ENCODE data around the gene AP1S1.
"Not testable (repeated sequence)": the region's sequence is repeated elsewhere in the genome, so short reads cannot be mapped to it uniquely, and the experiment has no call there.

Gene AP1S1

GRCh38 chr7:101125989-101126650 is 28.2 kb upstream of the AP1S1 start:
- DNase-seq = no peak

DNA sequence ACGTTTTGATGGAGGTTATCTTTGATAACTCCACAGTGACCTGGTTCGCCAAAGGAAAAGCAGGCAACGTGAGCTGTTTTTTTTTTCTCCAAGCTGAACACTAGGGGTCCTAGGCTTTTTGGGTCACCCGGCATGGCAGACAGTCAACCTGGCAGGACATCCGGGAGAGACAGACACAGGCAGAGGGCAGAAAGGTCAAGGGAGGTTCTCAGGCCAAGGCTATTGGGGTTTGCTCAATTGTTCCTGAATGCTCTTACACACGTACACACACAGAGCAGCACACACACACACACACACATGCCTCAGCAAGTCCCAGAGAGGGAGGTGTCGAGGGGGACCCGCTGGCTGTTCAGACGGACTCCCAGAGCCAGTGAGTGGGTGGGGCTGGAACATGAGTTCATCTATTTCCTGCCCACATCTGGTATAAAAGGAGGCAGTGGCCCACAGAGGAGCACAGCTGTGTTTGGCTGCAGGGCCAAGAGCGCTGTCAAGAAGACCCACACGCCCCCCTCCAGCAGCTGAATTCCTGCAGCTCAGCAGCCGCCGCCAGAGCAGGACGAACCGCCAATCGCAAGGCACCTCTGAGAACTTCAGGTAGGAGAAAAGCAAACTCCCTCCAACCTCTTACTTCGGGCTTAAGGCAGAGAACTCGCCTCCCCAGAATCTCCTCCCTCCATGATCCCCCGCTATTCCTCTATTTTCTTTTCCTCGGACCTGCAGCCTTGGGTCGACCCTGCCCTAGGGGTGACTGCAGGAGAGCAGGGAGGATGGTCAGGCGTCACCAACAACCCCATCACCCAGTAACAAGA is 27.4 kb upstream of the AP1S1 start, which contains the start of gene SERPINE1:
SERPINE1 (plus strand) TSS at position 454 of the 809 bp plus-strand sequence. CDS start 1,290 bp downstream, outside the sequence.
- no peak for DNase-seq

GRCh38 chr7:101127460-101128039 is 26.7 kb upstream of the AP1S1 start:
- DNase-seq = no peak

- no peak for DNase-seq
Measured at GRCh38 chr7:101128040-101128834, 26.0 kb upstream of the AP1S1 start.

DNA sequence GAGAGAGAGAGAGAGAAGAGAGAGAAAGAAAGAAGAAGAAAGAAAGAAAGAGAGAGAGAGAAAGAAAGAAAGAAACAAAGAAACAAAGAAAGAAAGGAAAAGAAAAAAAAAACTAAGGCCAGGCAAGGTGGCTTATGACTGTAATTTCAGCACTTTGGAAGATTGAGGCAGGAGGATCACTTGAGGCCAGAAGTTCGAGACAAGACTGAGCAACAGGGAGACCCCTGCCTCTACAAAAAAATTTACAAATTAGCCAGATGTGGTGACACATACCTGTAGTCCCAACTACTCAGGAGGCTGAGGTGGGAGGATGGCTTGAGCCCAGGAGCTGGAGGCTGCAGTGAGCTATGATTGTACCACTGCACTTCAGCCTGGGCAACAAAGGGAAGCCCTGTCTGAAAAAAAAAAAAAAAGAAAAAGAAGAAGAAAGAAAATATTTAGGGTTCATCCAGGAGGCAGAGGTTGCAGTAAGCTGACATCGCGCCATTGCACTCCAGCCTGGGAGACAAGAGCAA is 24.6 kb upstream of the AP1S1 start:
- no peak for DNase-seq

- DNase-seq = not testable (repeated sequence)
Measured at GRCh38 chr7:101132626-101133600, 21.4 kb upstream of the AP1S1 start.

DNA sequence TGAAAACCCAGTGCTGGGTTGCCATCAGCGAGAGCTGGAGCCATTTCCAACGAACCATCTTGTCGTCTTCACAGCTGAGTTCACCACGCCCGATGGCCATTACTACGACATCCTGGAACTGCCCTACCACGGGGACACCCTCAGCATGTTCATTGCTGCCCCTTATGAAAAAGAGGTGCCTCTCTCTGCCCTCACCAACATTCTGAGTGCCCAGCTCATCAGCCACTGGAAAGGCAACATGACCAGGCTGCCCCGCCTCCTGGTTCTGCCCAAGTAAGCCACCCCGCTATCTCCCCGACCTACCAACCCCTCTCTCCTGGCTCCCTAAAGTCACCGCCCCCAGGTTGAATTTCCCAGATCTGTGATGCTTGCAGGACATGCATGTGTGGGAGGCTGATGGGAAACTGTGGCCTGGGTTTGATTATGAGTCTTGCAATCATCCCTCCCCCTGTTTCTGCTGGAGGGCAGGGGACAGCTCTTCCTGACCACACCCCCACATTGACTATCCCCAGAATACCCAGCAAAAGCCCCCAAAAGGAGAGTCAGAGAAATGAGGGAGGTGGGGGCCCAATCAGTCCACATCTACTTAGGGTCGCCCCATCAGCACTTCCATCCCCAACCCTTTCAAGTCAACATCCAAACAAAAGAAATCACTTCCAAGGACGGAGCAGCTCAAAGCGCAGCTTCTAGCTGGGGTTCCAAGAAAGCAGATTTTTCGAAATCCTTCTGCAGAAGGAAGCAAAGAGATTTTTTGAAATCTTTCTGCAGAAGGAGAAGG is 20.5 kb upstream of the AP1S1 start:
- no peak for DNase-seq

GRCh38 chr7:101134399-101134980 is 19.8 kb upstream of the AP1S1 start:
- DNase-seq = no peak

- DNase-seq = no peak
Measured at GRCh38 chr7:101137651-101138212, 16.5 kb upstream of the AP1S1 start.

GRCh38 chr7:101138213-101138870 is 15.9 kb upstream of the AP1S1 start:
- peak; percentile 87 for DNase-seq

GRCh38 chr7:101140339-101140699 is 14.0 kb upstream of the AP1S1 start:
- no peak for DNase-seq

DNA sequence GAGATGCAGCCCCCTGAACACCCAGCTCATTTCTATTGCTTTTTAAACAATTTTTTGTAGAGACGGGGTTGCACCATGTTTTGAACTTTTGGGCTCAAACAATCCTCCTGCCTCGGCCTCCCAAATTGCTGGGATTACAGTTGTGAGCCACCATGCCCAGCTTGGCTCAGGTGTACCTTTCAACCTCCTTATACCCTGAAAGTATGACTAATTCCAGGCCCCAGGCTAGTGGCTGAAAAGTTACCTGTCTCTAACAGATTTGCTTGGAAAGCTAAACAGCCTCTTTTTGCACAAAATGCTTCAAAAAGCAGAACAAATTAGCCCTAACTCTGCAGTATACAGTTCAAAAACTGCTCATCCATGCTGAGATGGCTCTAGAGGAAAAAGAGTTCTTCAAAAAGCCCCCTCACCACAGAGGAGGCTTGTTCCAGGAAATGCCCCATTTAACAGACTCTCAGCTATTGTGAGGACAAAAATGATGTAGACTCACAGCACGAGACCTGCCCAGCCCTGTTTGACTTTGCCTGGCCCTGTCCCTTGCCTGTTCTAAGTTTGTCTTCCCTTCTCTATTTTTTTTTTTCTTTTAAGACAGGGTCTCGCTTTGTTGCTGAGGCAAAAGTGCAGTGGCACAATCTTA is 13.4 kb upstream of the AP1S1 start:
- no peak for DNase-seq

DNA sequence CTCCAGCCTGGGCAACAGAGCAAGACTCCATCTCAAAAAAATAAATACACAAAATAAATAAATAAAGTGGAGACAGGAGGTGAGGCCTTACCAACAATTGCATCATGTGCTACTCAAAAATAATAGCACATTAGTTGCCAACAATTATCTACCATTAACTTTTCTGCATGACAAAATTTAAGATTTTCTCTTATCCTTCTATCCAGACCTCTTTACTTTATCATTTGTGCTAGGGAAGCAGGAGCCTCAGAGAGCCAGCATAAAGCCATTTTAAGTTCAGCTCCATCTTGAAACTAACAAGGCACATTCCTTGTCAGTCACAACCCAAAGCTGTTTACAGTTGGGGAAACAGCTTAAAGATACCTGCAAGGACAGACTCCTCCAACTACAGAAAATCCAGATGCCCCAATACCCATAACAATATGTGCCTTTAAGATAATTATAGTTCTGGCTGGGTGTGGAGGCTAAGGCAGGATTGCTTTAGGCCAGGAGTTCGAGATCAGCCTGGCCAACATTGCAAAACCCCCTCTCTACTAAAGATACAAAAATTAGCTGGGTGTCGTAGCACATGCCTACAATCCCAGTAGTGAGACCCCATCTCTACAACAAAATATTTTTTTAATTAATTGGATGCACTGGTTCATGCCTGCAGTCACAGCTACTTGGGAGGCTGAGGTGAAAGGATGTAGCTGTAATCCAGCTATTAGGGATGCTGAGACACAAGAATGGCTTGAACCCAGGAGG is 2.2 kb upstream of the AP1S1 start:
- no peak for DNase-seq

DNA sequence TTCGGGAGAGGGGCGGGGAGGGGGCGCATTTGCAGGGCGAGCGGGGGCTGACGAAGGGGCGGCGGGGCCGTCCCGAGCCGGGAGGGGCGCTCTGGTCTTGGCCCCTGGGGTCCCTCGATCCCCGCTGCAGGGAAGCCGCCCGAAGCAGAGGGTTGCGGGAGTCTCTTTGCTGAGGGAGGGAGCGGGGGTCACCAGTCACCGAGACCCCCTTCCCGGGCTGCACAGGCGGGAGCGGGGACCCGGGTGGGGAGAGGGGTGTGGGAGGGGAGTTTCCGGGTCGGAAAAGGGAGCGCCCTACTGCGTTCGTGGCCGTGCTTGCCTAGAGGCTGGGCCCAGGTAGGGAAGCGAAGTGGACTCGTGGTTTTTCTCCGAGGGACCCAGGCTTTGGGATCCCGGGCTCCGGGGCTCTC is 422 bp downstream of the AP1S1 start:
- DNase-seq = no peak

DNA sequence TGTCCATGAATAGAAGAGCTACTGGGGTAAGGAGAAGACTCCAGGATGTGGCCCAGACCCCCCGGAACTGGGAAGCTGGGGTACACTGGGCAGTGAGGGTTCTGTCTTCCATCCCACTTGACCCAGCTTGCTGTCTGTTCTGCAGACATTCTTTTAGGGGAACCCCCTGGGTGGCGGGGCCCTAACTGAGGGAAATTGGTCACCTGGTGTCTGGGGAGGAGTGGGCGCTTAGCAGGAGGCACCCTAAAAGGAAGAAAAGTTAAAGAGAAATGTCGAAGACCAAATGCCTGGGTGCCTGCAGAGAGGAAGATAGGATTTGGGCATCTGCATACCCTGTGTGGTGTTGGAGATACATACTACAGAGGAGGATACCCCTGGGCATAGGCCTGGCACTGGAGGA is 1.0 kb downstream of the AP1S1 start:
- DNase-seq = no peak

DNA sequence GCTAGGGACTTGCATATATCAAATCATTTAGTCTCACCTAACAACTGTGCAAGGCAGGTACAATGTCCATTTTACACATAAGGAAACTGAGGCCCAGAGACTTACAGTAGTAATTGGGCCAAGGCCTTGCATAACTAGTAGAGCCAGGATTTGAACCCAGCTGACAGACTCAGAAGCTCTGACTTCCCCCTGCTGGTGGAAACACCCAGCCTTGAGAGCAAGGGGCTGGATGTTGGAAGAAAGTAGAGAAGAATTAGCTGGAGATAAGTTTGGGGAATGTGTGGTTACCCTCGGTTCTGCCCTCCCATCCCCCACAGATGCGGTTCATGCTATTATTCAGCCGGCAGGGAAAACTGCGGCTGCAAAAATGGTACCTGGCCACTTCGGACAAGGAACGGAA is 2.0 kb downstream of the AP1S1 start:
- no peak for DNase-seq

- no peak for DNase-seq
Measured at GRCh38 chr7:101156866-101157589, 2.8 kb downstream of the AP1S1 start.

Measured in NCI-H1436 (cell line).